GM12865 (cell line): Measurements from ENCODE around the gene SS18.

Experiments used
- DNase-seq: peaks from one replicate; pipeline ENCODE4 v3.0.0; 2010; ENCODE audit warnings: low read depth
- H3K4me3 ChIP-seq: 2 replicates; pipeline ENCODE4 v1.5.1; 2011; ENCODE audit warnings: mild to moderate bottlenecking, low read depth, low read length, control low read depth
- CTCF ChIP-seq: IDR thresholded peaks from 2 replicates; pipeline ENCODE4 v1.5.1; 2011; ENCODE audit warnings: low read length, control low read depth, low read depth, inconsistent platforms; ENCODE audit not compliant: insufficient read depth; ENCODE audit errors: missing control alignments

The SS18 gene

DNA sequence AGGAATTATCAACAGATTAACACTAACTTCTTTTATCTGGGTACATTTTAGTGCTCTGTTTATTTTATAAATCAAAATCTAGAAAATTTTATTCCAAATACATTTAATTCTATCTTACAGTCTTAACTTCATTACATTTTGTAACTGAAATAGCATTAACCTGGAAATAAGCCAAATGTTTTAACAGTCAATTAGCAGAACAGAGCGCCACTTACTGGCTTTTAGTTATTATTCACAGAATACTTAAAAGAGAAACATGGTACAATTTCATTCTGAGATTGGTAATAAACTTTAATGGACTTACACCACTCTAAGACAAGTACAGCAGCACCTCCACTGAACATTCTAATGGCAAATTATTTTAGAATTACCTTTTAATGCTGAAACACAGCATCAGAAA, 38.6 kb downstream of the SS18 start:
- TF ChIP-seq CTCF, result no peak
- no peak for DNase-seq
- no peak overlapping the region for H3K4me3 ChIP-seq

- no peak for DNase-seq
- no peak overlapping the region for H3K4me3 ChIP-seq
- no peak for TF ChIP-seq CTCF
These were observed 43.9 kb downstream of the SS18 start for GRCh38 chr18:26046419-26047077.

DNA sequence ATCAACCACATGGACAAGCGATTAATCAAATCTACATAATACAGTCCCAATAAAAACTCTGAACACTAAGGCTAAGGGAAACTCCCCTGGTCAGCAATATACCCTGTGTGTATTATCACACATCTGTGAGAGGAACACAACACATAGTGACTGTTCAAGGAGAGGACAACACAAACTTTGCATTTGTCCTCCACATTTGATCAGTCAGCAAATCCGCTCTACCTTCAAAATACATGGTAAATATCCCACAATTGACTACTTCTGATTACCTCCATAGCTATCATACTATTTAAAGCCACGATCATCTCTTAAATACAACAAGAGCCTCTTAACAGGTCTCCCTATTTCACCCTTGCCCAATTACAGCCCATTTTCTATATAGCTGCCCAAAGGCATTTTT, 45.6 kb downstream of the SS18 start:
- TF ChIP-seq CTCF, result no peak
- H3K4me3 ChIP-seq, result no peak overlapping the region
- DNase-seq, result no peak

- TF ChIP-seq CTCF, result no peak
- no peak for DNase-seq
- no peak overlapping the region for H3K4me3 ChIP-seq
These were observed 50.3 kb downstream of the SS18 start for GRCh38 chr18:26040051-26040656.

- TF ChIP-seq CTCF, result no peak
- DNase-seq, result no peak
- H3K4me3 ChIP-seq, result no peak overlapping the region
These were observed 51.2 kb downstream of the SS18 start for GRCh38 chr18:26039203-26039602.

DNA sequence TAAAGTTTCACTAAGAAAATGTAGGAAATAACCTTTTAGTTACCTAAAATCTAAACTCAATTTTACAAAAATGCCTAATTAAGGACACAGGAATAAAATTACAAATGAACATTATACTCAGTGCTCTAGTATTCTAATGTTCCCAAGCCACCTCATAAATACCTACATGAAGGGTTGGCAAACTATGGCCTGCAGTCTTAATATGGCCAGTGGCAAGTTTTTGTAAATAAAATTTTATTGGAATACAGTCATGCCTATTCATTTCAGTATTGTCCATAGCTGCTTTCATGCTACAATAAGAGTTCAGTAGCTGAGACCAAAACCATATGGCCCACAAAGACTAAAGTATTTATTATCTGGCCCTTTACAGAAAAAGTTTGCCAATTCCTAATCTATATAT, 53.8 kb downstream of the SS18 start:
- no peak for DNase-seq
- no peak overlapping the region for H3K4me3 ChIP-seq
- no peak for TF ChIP-seq CTCF
